ENCODE data around the gene MISP. TPM values are rescaled to one million over a fixed set of nuclear protein-coding genes. Genes with fewer than 3 reads are reported as not detected.

MISP gene
- total and polyA plus RNA-seq, 2 of the 8 experiments (the other 6 are each of a cell fraction or from before 2014, with no cell fraction given) = 0.43 to 0.45 TPM

GRCh38 chr19:756236-756635 lies 5.3 kb downstream of the MISP start (continued):
- TF ChIP-seq CHD7 (IDR thresholded peaks at IDR 0.05; ENCODE audit: insufficient replicate concordance, low read length) = no peak
- peak; percentile 60 for TF ChIP-seq USF2 (IDR thresholded peaks at IDR 0.05; ENCODE audit: low read length)
- no peak for TF ChIP-seq RFX5 (IDR thresholded peaks at IDR 0.05; ENCODE audit: borderline replicate concordance, low read depth, low read length)
- TF ChIP-seq CHD2 (IDR thresholded peaks at IDR 0.05; ENCODE audit: low read length) = peak; percentile 75
- no peak for TF ChIP-seq YY1 (IDR thresholded peaks at IDR 0.05; ENCODE audit: low read depth, low read length)
